DMS 273 treated with DMSO at 0.1 percent for 48 hours (cell line): ENCODE results near the gene TRMT61A.
A peak's percentile ranks its signal among the peaks of the same experiment; 100 is the strongest.

Source experiments
- DNase-seq: peaks from one replicate; lab custom pipeline; 2025; lab: John Stamatoyannopoulos, UW

Gene TRMT61A

GRCh38 chr14:103535081-103535890 lies 6.3 kb downstream of the TRMT61A start:
- no peak for DNase-seq

DNA sequence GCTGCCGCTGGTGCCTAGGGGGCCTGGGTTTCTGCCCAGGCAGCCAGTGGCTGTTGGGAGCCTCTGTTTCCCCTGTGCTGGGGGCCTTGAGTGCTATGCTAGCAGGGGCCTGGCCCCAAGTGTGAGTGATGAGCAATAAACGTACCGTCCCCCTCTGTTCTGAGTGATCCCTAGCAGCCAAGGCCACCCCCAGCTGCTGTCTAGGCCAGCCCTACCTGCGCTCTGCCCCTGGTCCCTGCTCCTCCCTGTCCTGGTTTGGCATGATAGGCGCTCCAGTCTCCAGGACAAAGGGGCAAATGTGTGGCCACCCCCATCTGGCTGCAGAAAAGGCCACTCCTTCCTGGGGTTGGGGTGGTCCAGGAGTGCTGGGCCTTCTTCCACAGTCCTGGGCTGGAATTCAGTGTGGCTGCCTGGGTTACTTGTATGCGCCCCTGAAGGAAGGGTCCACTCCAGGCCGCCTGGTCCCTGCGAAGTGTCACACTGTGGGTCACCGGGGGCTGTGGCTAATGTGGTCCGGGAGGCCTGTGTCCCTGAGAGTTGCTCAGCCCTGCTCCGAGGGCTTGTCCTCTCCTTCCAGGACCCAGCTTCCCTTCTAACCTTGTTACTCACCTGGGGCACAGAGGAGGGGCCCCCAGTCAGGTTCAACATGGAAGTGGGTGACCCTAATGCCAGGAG lies 7.0 kb downstream of the TRMT61A start:
- no peak for DNase-seq

- DNase-seq = no peak
Measured at GRCh38 chr14:103536693-103537092, 7.7 kb downstream of the TRMT61A start.

DNA sequence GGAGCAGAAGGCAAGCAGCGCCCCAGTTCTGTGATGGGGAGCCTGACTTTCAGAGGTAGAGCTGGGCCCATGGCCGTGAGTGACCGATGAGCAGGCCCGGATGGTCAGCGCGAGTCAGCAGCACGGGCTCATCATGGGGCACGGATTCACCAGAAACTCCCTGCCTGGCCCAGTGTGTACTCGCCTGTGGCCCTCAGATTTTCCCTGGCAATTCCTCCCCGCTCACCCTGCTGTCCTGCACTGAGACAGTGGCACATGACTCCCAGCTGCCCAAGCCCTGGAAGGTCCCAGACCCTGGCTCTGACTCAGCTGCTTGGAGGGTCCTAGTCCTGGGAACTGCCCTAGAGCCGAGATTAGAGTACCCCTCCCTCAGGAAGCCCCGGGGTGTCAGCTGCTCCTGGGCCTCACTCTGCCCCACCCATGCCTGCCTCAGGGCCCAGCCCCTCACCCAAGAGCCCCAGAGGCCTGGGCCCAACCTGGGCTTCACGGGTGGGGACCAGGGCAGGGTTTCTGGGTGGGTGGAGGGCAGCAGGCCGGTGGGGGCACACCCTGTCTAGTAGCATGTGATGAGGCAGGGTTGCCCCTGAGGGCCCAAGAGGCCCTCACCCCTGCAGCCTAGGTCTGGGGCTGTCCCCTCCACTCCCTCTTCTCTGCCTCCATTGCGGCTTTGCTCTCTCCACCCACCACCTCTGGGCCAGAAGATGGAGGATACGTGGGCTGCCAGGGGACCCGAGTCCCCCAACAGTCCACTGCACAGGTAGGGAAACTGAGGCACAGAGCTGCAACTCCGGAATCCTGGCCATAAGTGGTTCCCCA lies 8.4 kb downstream of the TRMT61A start:
- no peak for DNase-seq

DNA sequence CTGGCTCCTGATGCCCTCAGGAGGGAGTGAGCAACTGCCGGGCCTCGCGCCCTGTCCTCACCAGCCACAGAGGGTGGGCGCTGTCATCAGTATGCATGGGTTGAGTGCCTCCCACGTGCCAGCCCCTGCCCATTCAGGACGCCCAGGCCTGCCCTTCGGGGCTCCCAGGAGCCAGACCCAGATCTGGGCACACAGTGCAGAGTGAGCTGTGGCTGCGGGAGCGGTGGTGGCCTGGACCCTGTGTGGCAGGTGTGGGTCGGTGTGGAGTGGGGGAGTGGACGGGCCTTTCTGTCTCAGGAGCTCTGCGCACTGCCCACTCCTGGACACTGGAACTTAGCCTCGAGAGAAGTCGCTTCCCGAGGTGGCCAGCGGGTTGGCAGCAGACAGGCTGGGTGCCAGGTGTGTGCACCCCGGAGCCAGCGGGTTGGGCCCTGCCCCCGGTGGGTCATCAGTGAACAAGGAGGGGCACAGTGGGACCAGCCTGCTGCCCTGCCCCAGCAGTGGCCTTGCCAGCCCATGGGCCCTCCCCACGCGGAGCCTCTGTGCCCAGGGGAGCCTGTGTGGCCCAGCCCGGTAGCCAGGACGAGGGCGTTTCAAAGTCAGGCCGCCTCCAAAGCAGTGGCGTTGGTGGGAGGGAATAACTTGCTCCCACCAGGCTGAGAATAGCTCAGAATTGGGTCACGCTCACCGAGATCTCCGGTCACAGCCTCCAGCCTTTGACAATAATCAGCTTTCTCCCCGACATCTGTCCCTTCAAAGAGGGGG lies 9.5 kb downstream of the TRMT61A start:
- no peak for DNase-seq

- DNase-seq = no peak
Measured at GRCh38 chr14:103539056-103539825, 10.2 kb downstream of the TRMT61A start.

DNA sequence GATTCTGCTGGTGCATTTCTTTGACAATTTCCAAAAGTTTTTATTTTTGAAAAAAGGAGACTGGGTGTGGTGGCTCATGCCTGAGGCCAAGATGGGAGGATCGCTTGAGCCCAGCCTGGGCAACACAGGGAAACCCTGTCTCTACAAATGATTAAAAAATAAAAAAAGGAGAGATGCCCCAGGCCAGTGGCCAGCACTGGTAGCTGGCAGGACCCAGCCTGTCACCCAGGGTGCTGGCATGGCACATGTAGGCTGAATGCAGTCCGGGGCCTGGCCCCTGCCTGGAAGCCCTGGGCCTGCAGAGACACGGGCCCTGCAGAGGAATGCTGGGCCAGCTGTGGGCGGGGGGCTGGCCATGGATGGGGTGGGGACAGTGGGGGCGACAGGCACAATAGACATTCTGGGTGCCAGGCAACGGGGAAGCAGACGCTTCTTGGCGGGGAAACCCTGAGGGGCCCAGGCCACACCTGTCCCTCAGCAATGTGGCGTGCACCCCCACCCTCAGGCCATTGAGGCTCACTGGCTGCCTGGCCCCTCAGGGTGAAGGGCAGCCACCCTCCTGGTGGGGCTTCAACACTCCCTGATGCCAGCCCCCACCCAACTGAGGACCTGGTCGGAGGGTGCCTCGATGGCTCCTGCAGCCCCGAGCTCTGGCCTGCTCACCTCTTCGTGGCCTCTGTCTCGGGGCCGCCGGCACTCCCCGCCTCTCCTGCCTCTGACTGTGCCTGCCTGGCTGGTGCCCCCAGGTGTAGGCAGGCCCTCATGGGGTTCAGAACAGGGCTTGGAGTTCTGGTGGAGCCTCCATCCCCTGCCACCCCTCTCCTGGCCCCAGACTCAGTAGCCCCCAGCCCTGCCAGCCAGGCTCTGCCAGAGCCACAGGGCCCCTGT lies 12.1 kb downstream of the TRMT61A start:
- no peak for DNase-seq

DNA sequence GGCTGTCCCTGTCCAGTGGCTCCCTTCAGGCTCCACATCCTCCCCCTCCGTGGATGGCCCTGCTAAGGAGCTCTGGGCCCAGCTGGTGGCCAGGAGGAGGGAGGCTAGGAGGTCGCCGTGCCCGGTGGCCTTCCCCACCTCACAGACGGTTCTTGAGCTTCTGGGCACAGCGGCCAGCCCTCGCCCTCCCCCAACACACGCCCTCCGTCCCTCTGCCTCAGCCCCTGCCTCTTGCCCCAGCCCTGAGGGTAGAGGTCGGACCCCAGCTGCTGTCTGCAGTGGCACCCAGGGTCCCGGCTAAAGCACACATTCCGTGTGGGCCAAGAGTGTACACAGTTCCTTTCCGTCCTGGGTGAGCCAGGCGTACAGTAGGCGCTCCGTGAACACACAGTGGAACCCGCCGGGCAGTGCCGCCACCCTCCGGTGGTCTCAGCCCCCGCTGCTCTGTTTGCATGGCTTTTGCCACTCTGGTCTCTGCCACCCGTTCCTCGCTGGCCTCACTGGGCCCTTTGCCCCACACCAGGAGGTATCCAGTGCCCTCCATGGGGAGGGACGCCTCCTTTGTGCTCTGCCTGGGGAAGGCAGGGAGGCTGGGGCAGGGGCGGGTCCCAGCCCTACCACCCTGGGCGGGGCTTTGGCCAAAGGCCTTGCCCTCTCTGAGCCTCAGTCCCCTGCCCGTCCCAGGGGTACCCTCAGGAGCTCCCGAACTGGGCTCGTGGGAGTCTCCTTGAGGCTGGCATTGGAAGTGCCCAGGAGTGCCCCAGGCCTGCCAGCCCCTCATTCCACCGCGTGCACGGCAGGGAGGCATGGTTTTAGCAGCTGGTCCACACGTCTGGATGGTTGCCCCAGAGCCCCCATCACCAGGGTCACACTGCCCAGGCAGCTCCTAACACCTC lies 13.0 kb downstream of the TRMT61A start:
- DNase-seq = peak; percentile 17

- no peak for DNase-seq
Measured at GRCh38 chr14:103542605-103543088, 13.7 kb downstream of the TRMT61A start.

GRCh38 chr14:103543140-103543539 lies 14.1 kb downstream of the TRMT61A start:
- no peak for DNase-seq

DNA sequence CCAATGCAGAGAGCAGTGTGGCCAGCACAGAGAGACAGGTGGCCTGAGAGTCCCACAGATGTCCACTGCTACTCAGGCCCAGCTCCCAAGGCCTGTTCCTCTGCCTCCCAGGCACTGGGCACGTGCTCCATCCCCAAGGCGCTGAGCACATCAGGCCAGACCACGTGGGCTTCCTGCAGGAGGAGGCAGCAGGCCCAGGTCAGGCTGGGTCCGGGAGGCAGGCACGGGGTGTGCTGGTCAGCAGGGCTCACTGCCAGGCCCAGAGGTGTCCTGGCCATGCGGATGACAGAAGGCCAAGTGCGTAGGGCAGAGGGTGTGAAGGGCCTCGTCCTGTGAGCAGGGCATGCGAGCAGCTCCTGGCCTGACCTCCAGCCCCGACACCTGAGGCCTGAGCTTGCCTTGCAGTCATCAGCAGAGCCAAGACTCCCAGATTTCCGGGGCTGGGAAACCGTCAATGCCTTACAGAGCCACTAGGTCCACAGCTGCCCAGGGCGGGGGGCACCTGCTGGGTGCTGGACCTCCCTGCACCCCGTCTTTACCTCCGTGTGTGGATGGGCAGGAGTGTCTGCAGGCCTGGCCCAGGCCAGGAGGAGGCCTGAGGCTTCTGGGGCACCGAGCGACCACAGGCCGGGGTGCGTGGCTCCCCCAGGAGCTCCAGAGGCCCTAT lies 14.9 kb downstream of the TRMT61A start:
- no peak for DNase-seq

DNA sequence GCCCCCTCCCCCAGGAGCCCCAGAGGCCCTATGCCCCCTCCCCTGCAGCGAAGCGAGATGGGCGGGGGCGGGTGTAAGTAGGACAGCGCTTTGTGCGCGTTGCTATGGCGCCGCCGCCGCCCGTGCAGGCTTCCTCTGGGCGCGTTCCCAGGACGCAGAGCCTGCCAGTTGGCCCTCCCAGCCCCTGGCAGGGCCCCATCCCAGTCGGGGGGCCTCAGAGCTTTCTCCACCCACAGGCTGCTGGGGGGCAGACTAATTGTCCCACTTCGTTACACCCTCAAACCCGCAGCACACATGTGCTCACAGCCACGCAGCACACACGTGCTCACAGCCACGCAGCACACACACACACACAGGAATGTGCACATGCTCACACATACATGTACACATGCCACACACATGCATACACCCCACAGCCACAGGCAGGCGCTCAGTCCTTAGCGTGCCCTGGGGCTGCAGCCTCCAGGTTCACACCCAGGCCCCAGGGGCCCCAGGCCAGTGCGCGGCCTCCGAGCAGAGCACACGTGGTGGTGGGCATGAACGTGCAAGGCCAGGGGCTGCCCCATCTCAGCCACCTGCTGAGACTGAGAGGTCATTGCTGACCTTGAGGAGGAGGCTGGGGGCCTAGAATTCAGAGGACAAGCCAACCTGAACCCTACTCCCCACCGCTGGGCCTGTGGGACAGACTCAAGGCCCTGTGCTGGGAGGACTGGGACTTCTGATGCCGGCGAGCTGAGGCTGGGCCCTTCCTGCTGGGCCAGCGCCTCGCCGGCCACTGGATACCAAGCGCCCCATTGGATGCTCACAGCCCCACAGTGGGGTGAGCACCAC lies 15.6 kb downstream of the TRMT61A start:
- no peak for DNase-seq

DNA sequence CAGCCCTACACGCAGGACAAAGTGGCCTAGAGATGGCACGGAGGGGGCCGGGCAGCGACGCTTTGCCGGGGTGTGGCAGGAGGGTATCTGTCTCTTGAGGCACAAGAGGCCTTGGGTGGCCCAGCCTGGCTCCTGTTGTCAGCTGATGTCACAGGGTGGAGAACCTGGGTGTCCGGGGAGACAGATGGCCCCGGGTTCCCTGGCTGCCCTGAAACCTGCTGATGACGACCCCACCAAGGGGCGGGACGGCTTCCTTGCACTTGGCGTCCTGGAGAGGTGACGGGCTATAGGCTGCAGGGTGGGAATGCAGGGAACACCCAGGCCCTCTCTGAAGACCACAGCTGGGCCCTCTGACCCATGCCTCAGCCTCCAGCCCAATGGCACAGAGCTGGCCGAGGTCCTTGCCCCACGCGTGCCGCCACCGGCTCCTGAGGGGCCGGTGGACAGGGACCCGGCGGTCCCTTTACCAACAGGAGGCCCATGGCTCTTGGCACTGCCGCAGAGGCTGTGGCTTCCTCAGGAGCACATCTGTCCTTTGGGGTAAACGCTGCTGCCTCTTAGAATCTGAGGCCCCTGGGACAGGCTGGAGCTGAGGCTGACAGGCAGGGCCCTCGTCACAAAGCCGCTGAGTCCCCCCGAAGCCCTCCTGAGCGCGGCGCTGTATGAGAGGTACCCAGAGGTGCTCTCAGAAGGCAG lies 16.4 kb downstream of the TRMT61A start:
- DNase-seq = no peak

- no peak for DNase-seq
Measured at GRCh38 chr14:103545915-103546651, 17.1 kb downstream of the TRMT61A start.

DNA sequence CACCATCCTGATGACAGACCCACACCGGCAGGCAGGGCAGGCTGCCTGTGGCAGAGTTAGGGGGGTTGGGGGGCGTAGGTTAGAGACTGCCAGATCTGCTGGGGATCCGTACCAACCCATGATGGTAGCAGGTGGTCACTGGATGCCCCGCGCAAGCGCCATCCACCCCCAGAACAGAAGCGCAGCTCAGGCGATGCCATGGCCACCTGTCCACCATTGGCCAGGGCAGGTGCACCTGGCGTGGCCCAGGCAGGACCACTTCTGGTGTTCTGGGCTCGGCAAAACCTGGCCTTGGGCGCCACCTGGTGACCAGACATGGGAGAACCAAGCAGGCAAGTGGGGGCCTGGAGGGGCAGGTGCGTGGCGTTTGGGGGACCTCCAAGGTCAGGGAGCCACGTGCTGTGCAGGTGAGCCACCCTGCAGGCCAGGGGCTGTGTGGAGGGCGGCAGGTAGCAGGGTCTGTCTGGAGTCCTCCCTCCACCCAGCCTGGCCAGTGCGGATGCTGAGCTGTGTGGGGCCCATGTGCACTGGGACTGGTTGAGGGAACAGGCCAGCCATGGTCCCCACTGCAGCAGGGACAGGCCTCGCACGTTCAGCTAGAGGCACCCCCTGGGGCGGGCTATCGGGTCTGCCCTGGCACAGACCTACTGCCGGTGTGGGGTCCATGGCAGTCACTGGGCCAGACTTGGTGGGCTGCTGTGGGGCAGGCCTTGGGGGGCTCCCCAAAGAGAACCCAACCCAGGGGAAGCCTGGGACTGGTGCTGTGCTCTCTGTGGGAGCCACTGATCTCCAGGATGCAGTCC lies 17.9 kb downstream of the TRMT61A start:
- DNase-seq = no peak
